ENCODE data around the gene NFATC3.
"Not testable (repeated sequence)": the region's sequence is repeated elsewhere in the genome, so short reads cannot be mapped to it uniquely, and the experiment has no call there.

The NFATC3 gene

GRCh38 chr16:68131813-68132706 lies 46.9 kb downstream of the NFATC3 start:
- Histone ChIP-seq H3K27me3 (ENCODE audit: control insufficient read depth, insufficient read depth, low read length) (no peaks in the 10 kb centered on the region), H3K4me2 (ENCODE audit: low read length) (no peak overlapping the region), H3K4me3 (ENCODE audit: low read length) (no peak overlapping the region), H3K9ac (ENCODE audit: low read depth, low read length) (no peak overlapping the region), H3K36me3 (ENCODE audit: insufficient read depth, low read length) (no peaks in the 10 kb centered on the region), H3K9me3 (replicated peaks; ENCODE audit: low read length) (no peaks in the 10 kb centered on the region), H3K4me1 (ENCODE audit: control insufficient read depth, insufficient read depth, low read length) (peaks cover 8% of the 10 kb centered on the region)

GRCh38 chr16:68133000-68133399 lies 47.8 kb downstream of the NFATC3 start:
- not testable (repeated sequence) for H3K4me3 ChIP-seq (ENCODE audit: low read length); H3K9ac ChIP-seq (ENCODE audit: low read depth, low read length); H3K4me1 ChIP-seq (ENCODE audit: control insufficient read depth, insufficient read depth, low read length); H3K36me3 ChIP-seq (ENCODE audit: insufficient read depth, low read length); H3K9me3 ChIP-seq (replicated peaks; ENCODE audit: low read length); H3K27me3 ChIP-seq (ENCODE audit: control insufficient read depth, insufficient read depth, low read length); H3K4me2 ChIP-seq (ENCODE audit: low read length)

GRCh38 chr16:68134644-68135043 lies 49.5 kb downstream of the NFATC3 start:
- Histone ChIP-seq H3K9me3 (replicated peaks; ENCODE audit: low read length) (no peaks in the 10 kb centered on the region), H3K9ac (ENCODE audit: low read depth, low read length) (no peak overlapping the region), H3K4me3 (ENCODE audit: low read length) (no peak overlapping the region), H3K36me3 (ENCODE audit: insufficient read depth, low read length) (peaks cover 6% of the 10 kb centered on the region), H3K4me1 (ENCODE audit: control insufficient read depth, insufficient read depth, low read length) (no peaks in the 10 kb centered on the region), H3K4me2 (ENCODE audit: low read length) (no peak overlapping the region), H3K27me3 (ENCODE audit: control insufficient read depth, insufficient read depth, low read length) (no peaks in the 10 kb centered on the region)

GRCh38 chr16:68136515-68136914 lies 51.3 kb downstream of the NFATC3 start:
- H3K4me1 ChIP-seq (ENCODE audit: control insufficient read depth, insufficient read depth, low read length) = peaks cover 1% of the 10 kb centered on the region
- no peak overlapping the region for H3K4me3 ChIP-seq (ENCODE audit: low read length)
- no peaks in the 10 kb centered on the region for H3K27me3 ChIP-seq (ENCODE audit: control insufficient read depth, insufficient read depth, low read length)
- H3K9me3 ChIP-seq (replicated peaks; ENCODE audit: low read length) = no peaks in the 10 kb centered on the region
- peaks cover 6% of the 10 kb centered on the region for H3K36me3 ChIP-seq (ENCODE audit: insufficient read depth, low read length)
- H3K4me2 ChIP-seq (ENCODE audit: low read length) = no peak overlapping the region
- H3K9ac ChIP-seq (ENCODE audit: low read depth, low read length) = no peak overlapping the region

GRCh38 chr16:68144008-68144407 lies 58.8 kb downstream of the NFATC3 start:
- Histone ChIP-seq H3K9ac (ENCODE audit: low read depth, low read length) (no peak overlapping the region), H3K36me3 (ENCODE audit: insufficient read depth, low read length) (peaks cover 6% of the 10 kb centered on the region), H3K9me3 (replicated peaks; ENCODE audit: low read length) (no peaks in the 10 kb centered on the region), H3K27me3 (ENCODE audit: control insufficient read depth, insufficient read depth, low read length) (no peaks in the 10 kb centered on the region), H3K4me3 (ENCODE audit: low read length) (no peak overlapping the region), H3K4me2 (ENCODE audit: low read length) (no peak overlapping the region), H3K4me1 (ENCODE audit: control insufficient read depth, insufficient read depth, low read length) (peaks cover 14% of the 10 kb centered on the region)

GRCh38 chr16:68146585-68146984 lies 61.4 kb downstream of the NFATC3 start:
- Histone ChIP-seq H3K4me2 (ENCODE audit: low read length) (no peak overlapping the region), H3K9ac (ENCODE audit: low read depth, low read length) (no peak overlapping the region), H3K4me3 (ENCODE audit: low read length) (no peak overlapping the region), H3K27me3 (ENCODE audit: control insufficient read depth, insufficient read depth, low read length) (no peaks in the 10 kb centered on the region), H3K36me3 (ENCODE audit: insufficient read depth, low read length) (no peaks in the 10 kb centered on the region), H3K9me3 (replicated peaks; ENCODE audit: low read length) (no peaks in the 10 kb centered on the region), H3K4me1 (ENCODE audit: control insufficient read depth, insufficient read depth, low read length) (peaks cover 12% of the 10 kb centered on the region)

GRCh38 chr16:68147444-68147843 lies 62.3 kb downstream of the NFATC3 start:
- Histone ChIP-seq H3K9me3 (replicated peaks; ENCODE audit: low read length) (no peaks in the 10 kb centered on the region), H3K4me2 (ENCODE audit: low read length) (no peak overlapping the region), H3K36me3 (ENCODE audit: insufficient read depth, low read length) (no peaks in the 10 kb centered on the region), H3K4me3 (ENCODE audit: low read length) (no peak overlapping the region), H3K9ac (ENCODE audit: low read depth, low read length) (no peak overlapping the region), H3K27me3 (ENCODE audit: control insufficient read depth, insufficient read depth, low read length) (no peaks in the 10 kb centered on the region), H3K4me1 (ENCODE audit: control insufficient read depth, insufficient read depth, low read length) (peaks cover 4% of the 10 kb centered on the region)

- Histone ChIP-seq H3K27me3 (ENCODE audit: control insufficient read depth, insufficient read depth, low read length) (no peaks in the 10 kb centered on the region), H3K4me3 (ENCODE audit: low read length) (no peak overlapping the region), H3K9me3 (replicated peaks; ENCODE audit: low read length) (no peaks in the 10 kb centered on the region), H3K9ac (ENCODE audit: low read depth, low read length) (no peak overlapping the region), H3K4me2 (ENCODE audit: low read length) (no peak overlapping the region), H3K4me1 (ENCODE audit: control insufficient read depth, insufficient read depth, low read length) (no peaks in the 10 kb centered on the region), H3K36me3 (ENCODE audit: insufficient read depth, low read length) (no peaks in the 10 kb centered on the region)
Observed at GRCh38 chr16:68149596-68149995, 64.4 kb downstream of the NFATC3 start.

GRCh38 chr16:68155425-68155824 lies 70.3 kb downstream of the NFATC3 start:
- Histone ChIP-seq H3K4me3 (ENCODE audit: low read length) (no peak overlapping the region), H3K9ac (ENCODE audit: low read depth, low read length) (no peak overlapping the region), H3K4me2 (ENCODE audit: low read length) (no peak overlapping the region), H3K4me1 (ENCODE audit: control insufficient read depth, insufficient read depth, low read length) (no peaks in the 10 kb centered on the region), H3K36me3 (ENCODE audit: insufficient read depth, low read length) (no peaks in the 10 kb centered on the region), H3K9me3 (replicated peaks; ENCODE audit: low read length) (no peaks in the 10 kb centered on the region), H3K27me3 (ENCODE audit: control insufficient read depth, insufficient read depth, low read length) (no peaks in the 10 kb centered on the region)

- no peak overlapping the region for H3K4me2 ChIP-seq (ENCODE audit: low read length)
- no peaks in the 10 kb centered on the region for H3K4me1 ChIP-seq (ENCODE audit: control insufficient read depth, insufficient read depth, low read length)
- no peaks in the 10 kb centered on the region for H3K9me3 ChIP-seq (replicated peaks; ENCODE audit: low read length)
- peaks cover 4% of the 10 kb centered on the region for H3K36me3 ChIP-seq (ENCODE audit: insufficient read depth, low read length)
- no peak overlapping the region for H3K9ac ChIP-seq (ENCODE audit: low read depth, low read length)
- no peak overlapping the region for H3K4me3 ChIP-seq (ENCODE audit: low read length)
- no peaks in the 10 kb centered on the region for H3K27me3 ChIP-seq (ENCODE audit: control insufficient read depth, insufficient read depth, low read length)
Observed at GRCh38 chr16:68162413-68162812, 77.2 kb downstream of the NFATC3 start.

- not testable (repeated sequence) for H3K9ac ChIP-seq (ENCODE audit: low read depth, low read length); H3K4me3 ChIP-seq (ENCODE audit: low read length); H3K9me3 ChIP-seq (replicated peaks; ENCODE audit: low read length); H3K4me2 ChIP-seq (ENCODE audit: low read length); H3K4me1 ChIP-seq (ENCODE audit: control insufficient read depth, insufficient read depth, low read length); H3K27me3 ChIP-seq (ENCODE audit: control insufficient read depth, insufficient read depth, low read length); H3K36me3 ChIP-seq (ENCODE audit: insufficient read depth, low read length)
Observed at GRCh38 chr16:68163275-68163674, 78.1 kb downstream of the NFATC3 start.

- H3K36me3 ChIP-seq (ENCODE audit: insufficient read depth, low read length) = peaks cover 4% of the 10 kb centered on the region
- H3K9me3 ChIP-seq (replicated peaks; ENCODE audit: low read length) = no peaks in the 10 kb centered on the region
- no peak overlapping the region for H3K4me2 ChIP-seq (ENCODE audit: low read length)
- no peaks in the 10 kb centered on the region for H3K27me3 ChIP-seq (ENCODE audit: control insufficient read depth, insufficient read depth, low read length)
- H3K4me1 ChIP-seq (ENCODE audit: control insufficient read depth, insufficient read depth, low read length) = no peaks in the 10 kb centered on the region
- no peak overlapping the region for H3K9ac ChIP-seq (ENCODE audit: low read depth, low read length)
- no peak overlapping the region for H3K4me3 ChIP-seq (ENCODE audit: low read length)
Observed at GRCh38 chr16:68166264-68166663, 81.1 kb downstream of the NFATC3 start.

All from skeletal muscle satellite cell (primary cell).